MM.1S (cell line): ENCODE measurements around the gene NEK11.
"Not testable (repeated sequence)": the region's sequence is repeated elsewhere in the genome, so short reads cannot be mapped to it uniquely, and the experiment has no call there.

Experiments
- DNase-seq: peaks from one replicate; pipeline ENCODE4 v3.0.0-alpha.2; 2015
- H2AFZ ChIP-seq: fragments of 300-600 bp; sonication (generic); 2 replicates; pipeline ENCODE4 v1.6.0; 2016; ENCODE audit warnings: antibody characterized with exemption, low read length
- H3F3A ChIP-seq: fragments of 300-600 bp; sonication (generic); 2 replicates; pipeline ENCODE4 v1.6.1; 2016; ENCODE audit warnings: mild to moderate bottlenecking, antibody characterized with exemption, low read length, moderate library complexity, mixed read lengths; ENCODE audit not compliant: insufficient read depth
- H3K27ac ChIP-seq: fragments of 300-600 bp; sonication (generic); 2 replicates; pipeline ENCODE4 v1.5.1; 2016; ENCODE audit warnings: mild to moderate bottlenecking, low read length
- H3K27me3 ChIP-seq: fragments of 300-600 bp; sonication (generic); replicated peaks from 2 replicates; pipeline ENCODE4 v1.6.0; 2016; ENCODE audit warnings: low read length; ENCODE audit not compliant: insufficient read depth
- H3K36me3 ChIP-seq: fragments of 300-600 bp; sonication (generic); replicated peaks from 2 replicates; pipeline ENCODE4 v1.6.1; 2016; ENCODE audit warnings: mild to moderate bottlenecking, low read length, mixed read lengths; ENCODE audit not compliant: insufficient read depth
- H3K4me1 ChIP-seq: fragments of 300-600 bp; sonication (generic); 2 replicates; pipeline ENCODE4 v1.6.1; 2016; ENCODE audit warnings: low read length, mixed read lengths
- H3K4me2 ChIP-seq: fragments of 300-600 bp; sonication (generic); 2 replicates; pipeline ENCODE4 v1.6.0; 2016; ENCODE audit warnings: low read depth, low read length
- H3K4me3 ChIP-seq: fragments of 300-600 bp; sonication (generic); 2 replicates; pipeline ENCODE4 v1.5.1; 2016; ENCODE audit warnings: low read length, mixed read lengths
- H3K79me2 ChIP-seq: fragments of 300-600 bp; sonication (generic); 2 replicates; pipeline ENCODE4 v1.6.1; 2016; ENCODE audit warnings: mixed run types, low read length, mixed read lengths
- H3K9ac ChIP-seq: fragments of 300-600 bp; sonication (generic); 2 replicates; pipeline ENCODE4 v1.6.1; 2016; ENCODE audit warnings: low read length, mixed read lengths
- H3K9me2 ChIP-seq: fragments of 300-600 bp; sonication (generic); replicated peaks from 2 replicates; pipeline ENCODE4 v1.6.1; 2016; ENCODE audit warnings: mild to moderate bottlenecking, low read length, mixed read lengths; ENCODE audit not compliant: insufficient read depth
- H3K9me3 ChIP-seq: fragments of 300-600 bp; sonication (generic); replicated peaks from 2 replicates; pipeline ENCODE4 v1.6.1; 2016; ENCODE audit warnings: mild to moderate bottlenecking, low read length, mixed read lengths; ENCODE audit not compliant: insufficient read depth
- H4K20me1 ChIP-seq: fragments of 300-600 bp; sonication (generic); 2 replicates; pipeline ENCODE4 v1.6.1; 2016; ENCODE audit warnings: mild to moderate bottlenecking, low read length, moderate library complexity, mixed read lengths; ENCODE audit not compliant: insufficient read depth
- CTCF ChIP-seq: fragments of 300-600 bp; sonication (generic); IDR thresholded peaks from 2 replicates; pipeline ENCODE4 v1.5.1; 2016; ENCODE audit warnings: antibody characterized with exemption, low read length, mixed read lengths
- EZH2 ChIP-seq: fragments of 300-600 bp; sonication (generic); optimal IDR thresholded peaks from 2 replicates; pipeline ENCODE3; 2017; ENCODE audit warnings: low read depth, mild to moderate bottlenecking, antibody characterized with exemption, low read length, mixed read lengths
- EZH2phosphoT487 ChIP-seq: fragments of 300-600 bp; sonication (generic); IDR thresholded peaks from 2 replicates; pipeline ENCODE4 v1.6.1; 2018; ENCODE audit warnings: antibody characterized with exemption, low read length

The NEK11 gene

GRCh38 chr3:131357275-131357674, 330.6 kb downstream of the NEK11 start:
- Histone ChIP-seq H3K4me1 (peaks cover 18% of the 10 kb centered on the region), H3K27me3 (no peaks in the 10 kb centered on the region), H3K4me3 (no peak overlapping the region), H3K9ac (no peak overlapping the region), H3K36me3 (no peaks in the 10 kb centered on the region), H3K79me2 (no peaks in the 10 kb centered on the region), H3K9me3 (no peaks in the 10 kb centered on the region), H3F3A (no peaks in the 10 kb centered on the region), H3K9me2 (no peaks in the 10 kb centered on the region), H2AFZ (no peak overlapping the region), H3K4me2 (no peak overlapping the region), H3K27ac (no peak overlapping the region), H4K20me1 (no peaks in the 10 kb centered on the region)
- no peak for DNase-seq
- no peak for TF ChIP-seq EZH2phosphoT487
- no peak for TF ChIP-seq EZH2

GRCh38 chr3:131360191-131360755, 333.6 kb downstream of the NEK11 start:
- Histone ChIP-seq H3K9me3 (no peaks in the 10 kb centered on the region), H3K9ac (no peak overlapping the region), H3K4me1 (no peaks in the 10 kb centered on the region), H3K36me3 (no peaks in the 10 kb centered on the region), H2AFZ (no peak overlapping the region), H3F3A (no peaks in the 10 kb centered on the region), H3K79me2 (no peaks in the 10 kb centered on the region; the same call in 1 of the 2 replicates), H3K9me2 (no peaks in the 10 kb centered on the region), H3K27ac (no peak overlapping the region), H3K4me3 (no peak overlapping the region), H4K20me1 (no peaks in the 10 kb centered on the region), H3K27me3 (no peaks in the 10 kb centered on the region), H3K4me2 (no peak overlapping the region)
- no peak for TF ChIP-seq EZH2
- TF ChIP-seq EZH2phosphoT487, result no peak
- no peak for TF ChIP-seq CTCF
- no peak for DNase-seq

GRCh38 chr3:131361066-131361463, 334.4 kb downstream of the NEK11 start:
- DNase-seq, H3K27ac ChIP-seq, H3K9ac ChIP-seq, H4K20me1 ChIP-seq, H3K36me3 ChIP-seq, H3K27me3 ChIP-seq, H3K4me1 ChIP-seq, H3K9me3 ChIP-seq, H3K79me2 ChIP-seq, H3K9me2 ChIP-seq, H3F3A ChIP-seq: not testable (repeated sequence)
- Histone ChIP-seq H3K4me3 (peak overlapping the region; percentile 22; the same call in 1 of the 2 replicates), H2AFZ (peak overlapping the region; percentile 57; the same call in 1 of the 2 replicates), H3K4me2 (peak overlapping the region; percentile 39; the same call in 1 of the 2 replicates)

- Histone ChIP-seq H3K4me1 (no peaks in the 10 kb centered on the region), H4K20me1 (no peaks in the 10 kb centered on the region), H3K36me3 (no peaks in the 10 kb centered on the region), H2AFZ (peak overlapping the region; percentile 57), H3K4me2 (peak overlapping the region; percentile 75), H3K9ac (peak overlapping the region; percentile 40; the same call in 1 of the 2 replicates), H3K79me2 (no peaks in the 10 kb centered on the region; the same call in 1 of the 2 replicates), H3K9me3 (no peaks in the 10 kb centered on the region), H3F3A (no peaks in the 10 kb centered on the region), H3K27me3 (no peaks in the 10 kb centered on the region), H3K27ac (peak overlapping the region; percentile 12; the same call in 1 of the 2 replicates), H3K9me2 (no peaks in the 10 kb centered on the region), H3K4me3 (peak overlapping the region; percentile 45)
- peak; percentile 93 for DNase-seq
- TF ChIP-seq EZH2phosphoT487 (no peak), EZH2 (no peak), CTCF (no peak)
Measured at GRCh38 chr3:131361464-131362421, 335.1 kb downstream of the NEK11 start.
